IMR-90 (cell line): Measurements from ENCODE around the gene FLT1. TPM values are rescaled to one million over a fixed set of nuclear protein-coding genes. Genes with fewer than 3 reads are reported as not detected.

Source experiments
- ATAC-seq: fragments of 200-7000 bp; cut with Tn5 transposase; 2 replicates; pipeline ENCODE4 v1.9.1; 2020; ENCODE audit warnings: low read depth, mild to moderate bottlenecking, moderate library complexity
- BruUV-seq: library from RNA; stranded (reverse); fragments of 400-500 nt; replicated peaks from 2 replicates; lab custom pipeline; 2021; lab: Mats Ljungman, UMichigan
- CTCF ChIA-PET: fragments of 300-600 bp; formaldehyde crosslinking; extraction: SDS; loops from one replicate; lab custom pipeline; 2021; ENCODE audit warnings: antibody characterized with exemption; lab: Yijun Ruan, JAX
- POLR2A ChIA-PET: fragments of 300-600 bp; sonication (Branson Sonifier 250); formaldehyde crosslinking; loops from one replicate; lab custom pipeline; 2022; ENCODE audit warnings: antibody characterized with exemption; ENCODE audit not compliant: unreplicated experiment; lab: Charles Lee
- DNase-seq: peaks from one replicate; pipeline ENCODE4 v3.0.0; 2013
- H2AFZ ChIP-seq: replicated peaks from 2 replicates; pipeline ENCODE3; 2013; ENCODE audit warnings: low read length, mild to moderate bottlenecking; ENCODE audit not compliant: poor library complexity
- H2AK5ac ChIP-seq: 2 replicates; pipeline ENCODE4 v1.6.1; 2013; ENCODE audit warnings: low read depth, low read length, inconsistent platforms
- H2AK9ac ChIP-seq: replicated peaks from 2 replicates; pipeline ENCODE3; 2013; ENCODE audit warnings: mild to moderate bottlenecking, low read depth, low read length, moderate library complexity; ENCODE audit not compliant: poor library complexity
- H2BK120ac ChIP-seq: 2 replicates; pipeline ENCODE4 v1.6.1; 2013; ENCODE audit warnings: low read depth, low read length, inconsistent platforms
- H2BK15ac ChIP-seq: 3 replicates; pipeline ENCODE4 v1.6.1; 2013; ENCODE audit warnings: low read depth, low read length, inconsistent platforms
- H2BK20ac ChIP-seq: 2 replicates; pipeline ENCODE4 v1.6.1; 2013; ENCODE audit warnings: low read depth, mild to moderate bottlenecking, inconsistent platforms, low read length, moderate library complexity
- H2BK5ac ChIP-seq: 2 replicates; pipeline ENCODE4 v1.6.1; 2013; ENCODE audit warnings: mild to moderate bottlenecking, low read depth, low read length, inconsistent platforms; ENCODE audit not compliant: poor library complexity, severe bottlenecking
- H3K14ac ChIP-seq: replicated peaks from 2 replicates; pipeline ENCODE4 v1.6.1; 2013; ENCODE audit warnings: low read depth, low read length, inconsistent platforms
- H3K18ac ChIP-seq: 2 replicates; pipeline ENCODE4 v1.6.1; 2013; ENCODE audit warnings: low read depth, low read length, control low read depth
- H3K23ac ChIP-seq: 2 replicates; pipeline ENCODE4 v1.6.1; 2013; ENCODE audit warnings: low read depth, low read length, inconsistent platforms
- H3K27ac ChIP-seq: 2 replicates; pipeline ENCODE4 v1.5.1; 2013; ENCODE audit warnings: mild to moderate bottlenecking, control low read depth, low read length; ENCODE audit not compliant: insufficient read depth
- H3K27me3 ChIP-seq: 2 replicates; pipeline ENCODE4 v1.6.1; 2013; ENCODE audit warnings: low read length; ENCODE audit not compliant: control insufficient read depth, insufficient read depth
- H3K36me3 ChIP-seq: 2 replicates; pipeline ENCODE4 v1.6.1; 2013; ENCODE audit warnings: low read length, mixed read lengths; ENCODE audit not compliant: control insufficient read depth, insufficient read depth
- H3K4ac ChIP-seq: 2 replicates; pipeline ENCODE4 v1.6.1; 2013; ENCODE audit warnings: low read depth, low read length, inconsistent platforms
- H3K4me1 ChIP-seq: 2 replicates; pipeline ENCODE4 v1.6.1; 2013; ENCODE audit warnings: low read length, mixed read lengths; ENCODE audit not compliant: control insufficient read depth, insufficient read depth
- H3K4me2 ChIP-seq: 2 replicates; pipeline ENCODE4 v1.6.1; 2013; ENCODE audit warnings: low read depth, mild to moderate bottlenecking, control low read depth, low read length, moderate library complexity
- H3K4me3 ChIP-seq: 2 replicates; pipeline ENCODE4 v1.5.1; 2013; ENCODE audit warnings: low read depth, mild to moderate bottlenecking, control low read depth, low read length, moderate library complexity; ENCODE audit not compliant: insufficient read depth
- H3K56ac ChIP-seq: 2 replicates; pipeline ENCODE4 v1.6.1; 2013; ENCODE audit warnings: low read length, inconsistent platforms; ENCODE audit not compliant: insufficient read depth; ENCODE audit errors: extremely low read depth
- H3K79me1 ChIP-seq, 2 experiments: 2 replicates each; pipeline ENCODE4 v1.6.1; 2013; ENCODE audit warnings: low read length in 2 of 2, inconsistent platforms in 1 of 2, low read depth in 1 of 2
- H3K9ac ChIP-seq: 2 replicates; pipeline ENCODE4 v1.6.1; 2013; ENCODE audit warnings: low read depth, low read length, control low read depth
- H3K9me1 ChIP-seq: 2 replicates; pipeline ENCODE4 v1.6.1; 2013; ENCODE audit warnings: low read length, inconsistent platforms; ENCODE audit not compliant: insufficient read depth
- H3K9me3 ChIP-seq: 2 replicates; pipeline ENCODE4 v1.6.1; 2013; ENCODE audit warnings: low read length; ENCODE audit not compliant: control insufficient read depth, insufficient read depth
- H4K20me1 ChIP-seq: 2 replicates; pipeline ENCODE4 v1.6.1; 2013; ENCODE audit warnings: low read length, inconsistent platforms; ENCODE audit not compliant: insufficient read depth
- H4K5ac ChIP-seq: 2 replicates; pipeline ENCODE4 v1.6.1; 2013; ENCODE audit warnings: mild to moderate bottlenecking, low read depth, low read length, control low read depth
- H4K8ac ChIP-seq, 2 experiments: 2 replicates each; pipeline ENCODE4 v1.6.1; 2013; ENCODE audit warnings: low read depth in 2 of 2, low read length in 2 of 2, control low read depth in 1 of 2, inconsistent platforms in 1 of 2
- H4K91ac ChIP-seq: 2 replicates; pipeline ENCODE4 v1.6.1; 2013; ENCODE audit warnings: low read depth, low read length, inconsistent platforms; ENCODE audit not compliant: insufficient read depth
- BHLHE40 ChIP-seq: fragments of 150-350 bp; IDR thresholded peaks from 2 replicates; pipeline ENCODE4 v1.6.1; 2016; ENCODE audit warnings: mild to moderate bottlenecking, low read depth, low read length
- CEBPB ChIP-seq: IDR thresholded peaks from 2 replicates; pipeline ENCODE4 v1.6.1; 2012; ENCODE audit warnings: low read depth, low read length, improper control_type of control experiment
- FOS ChIP-seq: fragments of 150-350 bp; IDR thresholded peaks from 2 replicates; pipeline ENCODE4 v1.6.1; 2016; ENCODE audit warnings: low read depth, low read length
- MAFK ChIP-seq: IDR thresholded peaks from 2 replicates; pipeline ENCODE4 v1.6.1; 2012; ENCODE audit warnings: low read depth, low read length, improper control_type of control experiment
- MAZ ChIP-seq: IDR thresholded peaks from 2 replicates; pipeline ENCODE4 v1.6.1; 2012; ENCODE audit warnings: low read depth, mild to moderate bottlenecking, low read length, improper control_type of control experiment, moderate library complexity, borderline replicate concordance
- NFE2L2 ChIP-seq: fragments of 150-350 bp; IDR thresholded peaks from 2 replicates; pipeline ENCODE4 v1.6.1; 2016; ENCODE audit warnings: low read depth, mild to moderate bottlenecking, low read length
- POLR2A ChIP-seq: IDR thresholded peaks from 2 replicates; pipeline ENCODE4 v1.6.1; 2012; ENCODE audit warnings: mild to moderate bottlenecking, low read depth, low read length
- RFX5 ChIP-seq: IDR thresholded peaks from 2 replicates; pipeline ENCODE4 v1.8.0; 2012; ENCODE audit warnings: low read depth, mild to moderate bottlenecking, low read length, moderate library complexity
- WGBS, 2 experiments: methylation state at CpG; one replicate each; pipeline versions ENCODE4 v1.1.5 to v1.1.7; 2013; ENCODE audit warnings: missing lambda C conversion rate in 2 of 2; ENCODE audit not compliant: insufficient read length in 1 of 2; ENCODE audit errors: extremely low coverage in 2 of 2; 5-methylcytosine and 5-hydroxymethylcytosine counted together
- dilution Hi-C: fragments of 300-500 bp; cut with HindIII; formaldehyde crosslinking; loops from one replicate; pipeline ENCODE4 v1.14.3; 2018; ENCODE audit warnings: low sequenced_read_pairs; ENCODE audit not compliant: unreplicated experiment
- in situ Hi-C: fragments of 300-500 bp; cut with MboI; formaldehyde crosslinking; loops from 3 replicates; pipeline ENCODE4 v1.14.3; 2019; ENCODE audit warnings: low sequenced_read_pairs, inconsistent platforms, mixed read lengths
- intact Hi-C: fragments of 100-400 bp; cut with micrococcal nuclease; formaldehyde crosslinking; loops from 2 replicates; pipeline ENCODE4 v1.10.0; 2022
- polyA plus RNA-seq, 3 experiments: library from polyadenylated mRNA; depleted of rRNA; stranded (reverse); fragments of >200 nt; gene quantifications; 2 replicates each; pipeline ENCODE4 v1.2.3, GENCODE V29; 2012; ENCODE audit warnings: low replicate concordance in 1 of 3
- total RNA-seq: library from RNA; depleted of rRNA; stranded (reverse); fragments of >200 nt; gene quantifications from 2 replicates; pipeline ENCODE4 v1.2.3, GENCODE V29; 2012
- TF ChIP-seq, protein P1 (sequence below): fragments of 150-350 bp; IDR thresholded peaks from 2 replicates; pipeline ENCODE4 v1.6.1; 2017; ENCODE audit warnings: mild to moderate bottlenecking, antibody characterized with exemption, low read length, low read depth
- TF ChIP-seq, protein P2 (sequence below): fragments of 150-350 bp; IDR thresholded peaks from 2 replicates; pipeline ENCODE4 v1.6.1; 2016; ENCODE audit warnings: low read depth, mild to moderate bottlenecking, low read length, moderate library complexity, borderline replicate concordance

FLT1 gene
- total and polyA plus RNA-seq, 2 of the 4 experiments (the other 2 are of a cell fraction): 4.5 to 10.4 TPM

DNA sequence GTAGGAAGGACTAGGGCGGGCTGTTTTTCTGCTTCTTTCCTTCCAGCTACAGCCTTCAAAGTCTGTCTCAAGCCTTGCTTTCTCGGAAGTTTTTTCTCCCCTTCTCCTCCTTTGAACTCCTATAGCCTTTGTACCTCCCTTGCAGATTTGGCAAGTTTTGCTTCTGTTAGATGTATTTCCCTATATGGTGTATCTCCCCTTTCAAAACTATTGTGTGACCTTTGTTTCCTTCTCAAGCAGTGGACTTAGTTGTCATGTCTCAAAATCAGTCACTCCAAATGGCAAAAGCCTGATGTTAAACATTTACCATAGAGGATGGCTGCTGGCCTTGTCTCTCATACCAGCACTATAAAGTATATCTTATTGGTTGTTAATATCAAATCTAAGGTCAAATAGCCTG, 152.7 kb downstream of the FLT1 start:
- TF ChIP-seq, protein P1, sequence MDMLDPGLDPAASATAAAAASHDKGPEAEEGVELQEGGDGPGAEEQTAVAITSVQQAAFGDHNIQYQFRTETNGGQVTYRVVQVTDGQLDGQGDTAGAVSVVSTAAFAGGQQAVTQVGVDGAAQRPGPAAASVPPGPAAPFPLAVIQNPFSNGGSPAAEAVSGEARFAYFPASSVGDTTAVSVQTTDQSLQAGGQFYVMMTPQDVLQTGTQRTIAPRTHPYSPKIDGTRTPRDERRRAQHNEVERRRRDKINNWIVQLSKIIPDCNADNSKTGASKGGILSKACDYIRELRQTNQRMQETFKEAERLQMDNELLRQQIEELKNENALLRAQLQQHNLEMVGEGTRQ: no peak
- TF ChIP-seq NFE2L2: no peak
- no peak for TF ChIP-seq POLR2A
- no peak for TF ChIP-seq RFX5
- TF ChIP-seq, protein P2, sequence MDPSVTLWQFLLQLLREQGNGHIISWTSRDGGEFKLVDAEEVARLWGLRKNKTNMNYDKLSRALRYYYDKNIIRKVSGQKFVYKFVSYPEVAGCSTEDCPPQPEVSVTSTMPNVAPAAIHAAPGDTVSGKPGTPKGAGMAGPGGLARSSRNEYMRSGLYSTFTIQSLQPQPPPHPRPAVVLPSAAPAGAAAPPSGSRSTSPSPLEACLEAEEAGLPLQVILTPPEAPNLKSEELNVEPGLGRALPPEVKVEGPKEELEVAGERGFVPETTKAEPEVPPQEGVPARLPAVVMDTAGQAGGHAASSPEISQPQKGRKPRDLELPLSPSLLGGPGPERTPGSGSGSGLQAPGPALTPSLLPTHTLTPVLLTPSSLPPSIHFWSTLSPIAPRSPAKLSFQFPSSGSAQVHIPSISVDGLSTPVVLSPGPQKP: no peak
- TF ChIP-seq CEBPB: no peak
- TF ChIP-seq BHLHE40: no peak
- no peak for TF ChIP-seq MAZ
- TF ChIP-seq FOS: no peak
- TF ChIP-seq MAFK: no peak
- Histone ChIP-seq H4K5ac (no peak overlapping the region), H3K14ac (no peak overlapping the region), H2BK20ac (0 out of 2 replicates have a peak overlapping the region, but pooled peaks have one; percentile 1), H2AK5ac (no peak overlapping the region), H3K18ac (no peak overlapping the region), H3K4me3 (no peak overlapping the region), H3K4me1 (peaks cover 35% of the 10 kb centered on the region), H2BK5ac (no peak overlapping the region), H2AFZ (no peak overlapping the region), H3K27ac (no peak overlapping the region), H3K4ac (no peak overlapping the region), H2AK9ac (no peak overlapping the region), H2BK15ac (no peak overlapping the region), H3K23ac (no peak overlapping the region), H3K79me1 (peaks cover 0 to 4% of the 10 kb centered on the region in 2 experiments; a peak in 1 of 4 replicates), H3K4me2 (no peak overlapping the region), H3K9me1 (peaks cover 19% of the 10 kb centered on the region), H4K8ac (no peak overlapping the region), H4K91ac (no peak overlapping the region), H4K20me1 (no peaks in the 10 kb centered on the region), H3K27me3 (no peaks in the 10 kb centered on the region), H3K9ac (no peak overlapping the region), H3K36me3 (no peaks in the 10 kb centered on the region), H3K56ac (no peak overlapping the region), H3K9me3 (no peaks in the 10 kb centered on the region), H2BK120ac (no peak overlapping the region; the same call in 1 of the 2 replicates)
- DNase-seq (no peak), ATAC-seq (no peak)
- dilution Hi-C loops (no loop called here), intact Hi-C loops (no loop called here), in situ Hi-C loops (no loop called here)
- no CpG with 5 or more reads among the region's 2 CpGs for WGBS, 2 experiments
- CTCF ChIA-PET: no interaction called here
- POLR2A ChIA-PET: no interaction called here
- BruUV-seq: no TSS peak
